HepG2 (cell line): ENCODE data around the gene INPP1. TPM values are rescaled to one million over a fixed set of nuclear protein-coding genes. Genes with fewer than 3 reads are reported as not detected.
A peak's percentile ranks its signal among the peaks of the same experiment; 100 is the strongest.

Experiments used
- ATAC-seq: fragments of 200-7000 bp; cut with Tn5 transposase; 3 replicates; pipeline ENCODE4 v1.9.1; 2020; ENCODE audit warnings: mild to moderate bottlenecking, moderate library complexity
- BruUV-seq: library from RNA; stranded (reverse); fragments of 400-500 nt; replicated peaks from 2 replicates; lab custom pipeline; 2021; lab: Mats Ljungman, UMichigan
- CTCF ChIA-PET: fragments of 300-600 bp; formaldehyde crosslinking; extraction: SDS; loops from one replicate; lab custom pipeline; 2021; ENCODE audit warnings: low total read pairs, inconsistent platforms, low intra/inter-chr PET ratio; lab: Yijun Ruan, JAX
- POLR2A ChIA-PET: fragments of 350-600 bp; sonication (Branson Sonifier 250); formaldehyde crosslinking; loops from one replicate; lab custom pipeline; 2020; ENCODE audit warnings: antibody characterized with exemption, inconsistent platforms; lab: Yijun Ruan, JAX
- DNase-seq: peaks from one replicate; pipeline ENCODE4 v3.0.0-alpha.2; 2015; ENCODE audit warnings: low spot score
- FAIRE-seq: peaks from 3 replicates; lab custom pipeline; 2011; peaks lifted over from hg19 to GRCh38; lab: Jason Lieb, UNC
- H2AFZ ChIP-seq: one replicate; pipeline ENCODE4 v1.6.1; 2011; ENCODE audit warnings: low read length, inconsistent platforms
- H3K27ac ChIP-seq: fragments of 300-600 bp; 3 replicates; pipeline ENCODE4 v1.8.0; 2011; ENCODE audit warnings: mixed run types, mild to moderate bottlenecking, mixed read lengths, low read length, inconsistent platforms; ENCODE audit not compliant: insufficient read depth; ENCODE audit errors: extremely low read length
- H3K27me3 ChIP-seq, 2 experiments: fragments of 200-600 bp in 1 of 2; 2 replicates in 1 of 2; 3 replicates in 1 of 2; pipeline versions ENCODE4 v1.6.0 to v1.8.0; 2011; ENCODE audit warnings: low read length in 2 of 2, mild to moderate bottlenecking in 2 of 2, moderate library complexity in 2 of 2, inconsistent platforms in 1 of 2; ENCODE audit not compliant: insufficient read depth in 2 of 2, control insufficient read depth in 1 of 2
- H3K36me3 ChIP-seq, 2 experiments: fragments of 200-600 bp in 1 of 2; replicated peaks in 1 of 2; 2 replicates in 1 of 2; 3 replicates in 1 of 2; pipeline versions ENCODE4 v1.5.1 to v1.8.0; 2011; ENCODE audit warnings: low read length in 2 of 2, inconsistent platforms in 1 of 2; ENCODE audit not compliant: insufficient read depth in 2 of 2, control insufficient read depth in 1 of 2
- H3K4me1 ChIP-seq: 2 replicates; pipeline ENCODE4 v1.5.1; 2012; ENCODE audit warnings: low read length, inconsistent platforms; ENCODE audit not compliant: insufficient read depth
- H3K4me2 ChIP-seq: 2 replicates; pipeline ENCODE4 v1.6.0; 2011; ENCODE audit warnings: low read depth, low read length, inconsistent platforms
- H3K4me3 ChIP-seq, 3 experiments: fragments of 200-600 bp in 1 of 3; sonication (generic), shearing (Covaris generic) in 1 of 3; replicated peaks in 1 of 3; 2 replicates each; pipeline ENCODE4 v1.5.1; 2011 to 2016; ENCODE audit warnings: low read length in 3 of 3, inconsistent platforms in 2 of 3, low read depth in 2 of 3, mild to moderate bottlenecking in 2 of 3, control low read depth in 1 of 3, mixed read lengths in 1 of 3; ENCODE audit not compliant: insufficient read depth in 1 of 3
- H3K79me2 ChIP-seq: one replicate; pipeline ENCODE4 v1.6.1; 2011; ENCODE audit warnings: low read length, inconsistent platforms; ENCODE audit not compliant: insufficient read depth
- H3K9ac ChIP-seq: 2 replicates; pipeline ENCODE4 v1.6.0; 2011; ENCODE audit warnings: mild to moderate bottlenecking, low read depth, low read length, inconsistent platforms; ENCODE audit not compliant: insufficient read depth
- H3K9me3 ChIP-seq: 2 replicates; pipeline ENCODE4 v1.5.1; 2012; ENCODE audit warnings: mild to moderate bottlenecking, low read length
- H4K20me1 ChIP-seq: 2 replicates; pipeline ENCODE4 v1.6.0; 2011; ENCODE audit warnings: inconsistent platforms, mild to moderate bottlenecking, low read length, moderate library complexity; ENCODE audit not compliant: insufficient read depth
- FOXA1 ChIP-seq, 2 experiments: fragments of 450-650 bp in 1 of 2; sonication (generic) in 1 of 2; formaldehyde crosslinking in 1 of 2; IDR thresholded peaks; 2 replicates each; pipeline versions ENCODE4 v1.4.0 to v1.6.1; 2016 to 2020; ENCODE audit warnings: missing genetic modification reagents in 1 of 2
- FOXA3 ChIP-seq: IDR thresholded peaks from 2 replicates; pipeline ENCODE4 v1.6.1; 2016; ENCODE audit warnings: missing genetic modification reagents, missing compliant biosample characterization
- HMG20B ChIP-seq: conservative IDR thresholded peaks from 2 replicates; pipeline ENCODE4 v1.6.1; 2016; ENCODE audit warnings: missing genetic modification reagents, missing compliant biosample characterization
- MIXL1 ChIP-seq: IDR thresholded peaks from 2 replicates; pipeline ENCODE4 v1.6.1; 2016
- POLR2A ChIP-seq, 2 experiments: IDR thresholded peaks; 2 replicates each; pipeline ENCODE4 v1.6.1; 2011; ENCODE audit warnings: low read depth in 2 of 2, low read length in 2 of 2, mild to moderate bottlenecking in 1 of 2, moderate library complexity in 1 of 2; ENCODE audit not compliant: insufficient read depth in 1 of 2
- RAD21 ChIP-seq: fragments of 450-650 bp; formaldehyde crosslinking; IDR thresholded peaks from 2 replicates; pipeline ENCODE4 v1.5.0; 2020; ENCODE audit warnings: mild to moderate bottlenecking
- SMC3 ChIP-seq: IDR thresholded peaks from 2 replicates; pipeline ENCODE4 v1.6.1; 2011; ENCODE audit warnings: low read length, improper control_type of control experiment
- STAG1 ChIP-seq: sonication (generic); formaldehyde crosslinking; IDR thresholded peaks from 2 replicates; pipeline ENCODE4 v1.4.0; 2020; ENCODE audit warnings: missing genetic modification reagents
- TP53 ChIP-seq: sonication (generic); formaldehyde crosslinking; conservative IDR thresholded peaks from 2 replicates; pipeline ENCODE4 v1.4.0; 2020; ENCODE audit warnings: missing genetic modification reagents
- ZFP82 ChIP-seq: sonication (generic); formaldehyde crosslinking; IDR thresholded peaks from 2 replicates; pipeline ENCODE4 v1.5.1; 2020; ENCODE audit warnings: mild to moderate bottlenecking, missing genetic modification reagents, borderline replicate concordance
- ZNF83 ChIP-seq: sonication (generic); formaldehyde crosslinking; IDR thresholded peaks from 2 replicates; pipeline ENCODE4 v1.4.0; 2020; ENCODE audit warnings: missing genetic modification reagents, mild to moderate bottlenecking, borderline replicate concordance
- WGBS: methylation state at CpG from one replicate; pipeline ENCODE4 v1.1.6; 2017; ENCODE audit warnings: low lambda C conversion rate; 5-methylcytosine and 5-hydroxymethylcytosine counted together
- in situ Hi-C: cut with HindIII; loops from 2 replicates; pipeline ENCODE4 v1.10.0; 2017; ENCODE audit warnings: low pct_unique_long_range_greater_than_20kb; ENCODE audit not compliant: extremely low pct_ligation_motif_present
- intact Hi-C: fragments of 100-400 bp; cut with micrococcal nuclease; formaldehyde crosslinking; loops from one replicate; pipeline ENCODE4 v1.10.0; 2022; ENCODE audit not compliant: unreplicated experiment
- polyA plus RNA-seq, 8 experiments: library from polyadenylated mRNA; depleted of rRNA in 3 of 8; stranded (reverse) in 7 of 8; unstranded in 1 of 8; fragments of >200 nt; fragmentation: Illumina TruSeq in 4 of 8; extraction: Trizol in 4 of 8; gene quantifications; 2 replicates each; pipeline versions ENCODE4 v1.2.1 to v1.2.3, GENCODE V29; 2011 to 2016; ENCODE audit warnings: low read depth in 4 of 8, missing spikeins in 1 of 8, mixed read lengths in 1 of 8; ENCODE audit not compliant: insufficient read depth in 1 of 8
- total RNA-seq, 5 experiments: library from RNA; depleted of rRNA; stranded (reverse); fragments of >200 nt; fragmentation: Illumina TruSeq; extraction: Trizol; gene quantifications; 2 replicates each; pipeline ENCODE4 v1.2.3, GENCODE V29; 2016; ENCODE audit warnings: low read depth in 1 of 5
- TF ChIP-seq, protein P1 (sequence below): sonication (generic); formaldehyde crosslinking; IDR thresholded peaks from 2 replicates; pipeline ENCODE4 v1.5.0; 2020; ENCODE audit warnings: mild to moderate bottlenecking, missing genetic modification reagents, moderate library complexity

INPP1 gene
- total and polyA plus RNA-seq, 2 of the 13 experiments (the other 11 are each of a cell fraction or from before 2014, with no cell fraction given), result 10.0 to 13.3 TPM

DNA sequence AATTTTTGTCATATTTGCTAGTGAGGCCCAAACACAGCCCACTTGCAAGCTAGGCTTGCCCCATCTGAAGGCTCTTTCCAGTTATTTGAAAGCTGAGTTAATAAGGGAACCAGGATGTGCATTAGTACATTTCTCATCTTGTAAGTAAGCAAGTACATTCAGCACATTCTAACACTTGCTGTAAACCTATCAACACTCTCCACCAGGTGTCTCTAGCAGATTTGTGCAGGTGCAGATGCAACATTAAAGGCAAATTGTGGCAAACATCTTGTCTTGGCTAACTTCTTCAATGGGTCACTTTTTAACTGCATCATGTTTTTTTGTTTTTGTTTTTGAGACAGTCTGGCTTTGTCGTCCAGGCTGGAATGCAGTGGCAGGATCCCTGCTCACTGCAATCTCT lies 39.5 kb downstream of the INPP1 start:
- ChIA-PET POLR2A (no interaction called here), CTCF (interaction anchor here (1.5 kb wide), 1 partner anchor 128 kb away, joined by 10 read pairs; no protein-coding TSS in a partner anchor)
- H3K36me3 ChIP-seq, result no peaks in the 10 kb centered on the region
- BruUV-seq, result no TSS peak
- DNase-seq (peak; percentile 62), ATAC-seq (peak; percentile 76), FAIRE-seq (peak; percentile 83)
- H3K4me1 ChIP-seq, result peaks cover 23% of the 10 kb centered on the region
- H3K27me3 ChIP-seq, result no peaks in the 10 kb centered on the region; a peak in 1 of 5 replicates
- no peaks in the 10 kb centered on the region for H4K20me1 ChIP-seq
- no peaks in the 10 kb centered on the region for H3K79me2 ChIP-seq
- H3K4me3 ChIP-seq, result no peak overlapping the region
- no peak overlapping the region for H2AFZ ChIP-seq
- TF ChIP-seq SMC3 (peak; percentile 71; the same call in 1 of the 2 replicates), RAD21 (peak; percentile 60), FOXA3 (0 out of 2 replicates have a peak, but pooled peaks have one; percentile 33), ZNF83 (CRISPR knock-in tag) (no peak), TP53 (CRISPR knock-in tag) (no peak), HMG20B (CRISPR knock-in tag) (0 out of 2 replicates have a peak, but pooled peaks have one; percentile 19), MIXL1 (CRISPR knock-in tag) (peak; percentile 56; the same call in 1 of the 2 replicates), ZFP82 (CRISPR knock-in tag) (no peak), POLR2A (IDR thresholded peaks at IDR 0.05; ENCODE audit: insufficient read depth in 1 of 2, low read depth in 2 of 2, low read length in 2 of 2) (no peak), FOXA1 (IDR thresholded peaks at IDR 0.05) (no peak), FOXA1 (CRISPR knock-in tag; IDR thresholded peaks at IDR 0.05) (peak; percentile 81), STAG1 (CRISPR knock-in tag) (peak; percentile 84)
- TF ChIP-seq, protein P1, sequence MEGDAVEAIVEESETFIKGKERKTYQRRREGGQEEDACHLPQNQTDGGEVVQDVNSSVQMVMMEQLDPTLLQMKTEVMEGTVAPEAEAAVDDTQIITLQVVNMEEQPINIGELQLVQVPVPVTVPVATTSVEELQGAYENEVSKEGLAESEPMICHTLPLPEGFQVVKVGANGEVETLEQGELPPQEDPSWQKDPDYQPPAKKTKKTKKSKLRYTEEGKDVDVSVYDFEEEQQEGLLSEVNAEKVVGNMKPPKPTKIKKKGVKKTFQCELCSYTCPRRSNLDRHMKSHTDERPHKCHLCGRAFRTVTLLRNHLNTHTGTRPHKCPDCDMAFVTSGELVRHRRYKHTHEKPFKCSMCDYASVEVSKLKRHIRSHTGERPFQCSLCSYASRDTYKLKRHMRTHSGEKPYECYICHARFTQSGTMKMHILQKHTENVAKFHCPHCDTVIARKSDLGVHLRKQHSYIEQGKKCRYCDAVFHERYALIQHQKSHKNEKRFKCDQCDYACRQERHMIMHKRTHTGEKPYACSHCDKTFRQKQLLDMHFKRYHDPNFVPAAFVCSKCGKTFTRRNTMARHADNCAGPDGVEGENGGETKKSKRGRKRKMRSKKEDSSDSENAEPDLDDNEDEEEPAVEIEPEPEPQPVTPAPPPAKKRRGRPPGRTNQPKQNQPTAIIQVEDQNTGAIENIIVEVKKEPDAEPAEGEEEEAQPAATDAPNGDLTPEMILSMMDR (CRISPR knock-in tag), result peak; percentile 77
- H3K9ac ChIP-seq, result no peak overlapping the region
- no peaks in the 10 kb centered on the region for H3K9me3 ChIP-seq
- in situ Hi-C loops, result no loop called here
- intact Hi-C loops, result loop anchor here (1.0 to 10.0 kb wide), 2 partner anchors 128 to 262 kb away; partner anchors contain the start of gene NAB1
- 94% methylated on average over 1 of the region's 1 CpG for WGBS
- no peak overlapping the region for H3K4me2 ChIP-seq
- H3K27ac ChIP-seq, result no peak overlapping the region
